ENCODE data around the gene BAIAP2. TPM values are rescaled to one million over a fixed set of nuclear protein-coding genes. Genes with fewer than 3 reads are reported as not detected.

The BAIAP2 gene
- total and polyA plus RNA-seq, 2 of the 13 experiments (the other 11 are each of a cell fraction or from before 2014, with no cell fraction given) = 22.5 to 24.0 TPM

DNA sequence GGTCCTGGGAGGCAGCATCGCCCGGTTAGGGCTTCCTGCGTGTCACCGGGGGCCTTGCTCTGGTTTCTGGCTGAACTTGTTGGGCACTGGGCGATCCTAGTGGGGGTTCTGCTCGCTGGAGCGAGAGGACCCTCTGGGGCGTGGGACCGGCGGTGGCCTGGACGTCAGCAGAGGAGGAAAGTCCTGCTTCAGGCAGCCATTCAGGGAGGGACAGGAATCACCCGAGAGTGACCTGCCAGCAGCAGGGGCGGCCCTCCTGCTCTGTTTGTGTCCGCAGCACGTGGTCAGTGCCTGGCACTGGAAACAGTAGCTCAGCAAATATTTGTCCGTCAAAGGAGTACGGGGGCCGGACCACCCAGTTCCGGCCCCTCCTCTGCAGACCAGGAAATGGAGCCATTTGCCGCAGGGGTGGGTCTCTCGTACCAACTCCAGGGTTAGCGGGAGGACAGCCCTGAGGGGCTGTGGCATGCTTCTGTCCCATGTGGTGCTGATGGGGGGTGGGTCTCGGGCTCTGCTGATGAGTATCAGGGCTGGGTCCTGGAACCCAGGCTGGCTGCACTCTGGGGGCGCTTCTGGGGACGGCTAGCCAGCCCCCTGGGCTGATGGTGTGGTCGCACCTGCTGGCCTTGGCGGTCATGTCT, 48.3 kb downstream of the BAIAP2 start (continued):
- TF ChIP-seq CCAR2 (optimal IDR thresholded peaks at IDR 0.05; ENCODE audit: low read depth, low read length) (no peak), ZNF30 (CRISPR knock-in tag; IDR thresholded peaks at IDR 0.05) (no peak), RCOR2 (CRISPR knock-in tag; IDR thresholded peaks at IDR 0.05) (peak; percentile 61; the same call in 1 of the 2 replicates), GFI1 (CRISPR knock-in tag; IDR thresholded peaks at IDR 0.05; ENCODE audit: borderline replicate concordance) (no peak; the same call in 1 of the 2 replicates), SRY (CRISPR knock-in tag; IDR thresholded peaks at IDR 0.05) (peak; percentile 67), SRSF1 (optimal IDR thresholded peaks at IDR 0.05; ENCODE audit: low read depth, low read length) (peak; percentile 88), ZNF101 (CRISPR knock-in tag; IDR thresholded peaks at IDR 0.05; ENCODE audit: borderline replicate concordance, low read depth) (no peak), EP300 (IDR thresholded peaks at IDR 0.05; ENCODE audit: low read depth in 2 of 2, low read length in 2 of 2) (peak in 1 of 2 experiments; percentile 92; a peak in 2 of 4 replicates), EP300 (CRISPR knock-in tag; IDR thresholded peaks at IDR 0.05; ENCODE audit: borderline replicate concordance) (peak; percentile 86), NAIF1 (CRISPR knock-in tag; IDR thresholded peaks at IDR 0.05; ENCODE audit: borderline replicate concordance) (peak; percentile 67; the same call in 1 of the 2 replicates), ZFAT (CRISPR knock-in tag; conservative IDR thresholded peaks at IDR 0.05) (peak; percentile 87; the same call in 1 of the 2 replicates), ZNF331 (CRISPR knock-in tag; IDR thresholded peaks at IDR 0.05) (peak; percentile 93), TBL1XR1 (IDR thresholded peaks at IDR 0.05; ENCODE audit: borderline replicate concordance, low read length, partially characterized antibody) (no peak), TAF15 (IDR thresholded peaks at IDR 0.05; ENCODE audit: low read depth, low read length, poor library complexity, severe bottlenecking) (no peak), SSRP1 (CRISPR knock-in tag; IDR thresholded peaks at IDR 0.05) (no peak), ZNF24 (IDR thresholded peaks at IDR 0.05) (no peak), KDM6A (CRISPR knock-in tag; IDR thresholded peaks at IDR 0.05; ENCODE audit: low read depth) (peak; percentile 52), MED13 (CRISPR knock-in tag; IDR thresholded peaks at IDR 0.05) (peak; percentile 74; the same call in 1 of the 2 replicates), EHMT2 (IDR thresholded peaks at IDR 0.05; ENCODE audit: borderline replicate concordance, low read depth, low read length) (no peak), ZKSCAN1 (IDR thresholded peaks at IDR 0.05; ENCODE audit: low read length) (no peak)
- TF ChIP-seq, protein P1, sequence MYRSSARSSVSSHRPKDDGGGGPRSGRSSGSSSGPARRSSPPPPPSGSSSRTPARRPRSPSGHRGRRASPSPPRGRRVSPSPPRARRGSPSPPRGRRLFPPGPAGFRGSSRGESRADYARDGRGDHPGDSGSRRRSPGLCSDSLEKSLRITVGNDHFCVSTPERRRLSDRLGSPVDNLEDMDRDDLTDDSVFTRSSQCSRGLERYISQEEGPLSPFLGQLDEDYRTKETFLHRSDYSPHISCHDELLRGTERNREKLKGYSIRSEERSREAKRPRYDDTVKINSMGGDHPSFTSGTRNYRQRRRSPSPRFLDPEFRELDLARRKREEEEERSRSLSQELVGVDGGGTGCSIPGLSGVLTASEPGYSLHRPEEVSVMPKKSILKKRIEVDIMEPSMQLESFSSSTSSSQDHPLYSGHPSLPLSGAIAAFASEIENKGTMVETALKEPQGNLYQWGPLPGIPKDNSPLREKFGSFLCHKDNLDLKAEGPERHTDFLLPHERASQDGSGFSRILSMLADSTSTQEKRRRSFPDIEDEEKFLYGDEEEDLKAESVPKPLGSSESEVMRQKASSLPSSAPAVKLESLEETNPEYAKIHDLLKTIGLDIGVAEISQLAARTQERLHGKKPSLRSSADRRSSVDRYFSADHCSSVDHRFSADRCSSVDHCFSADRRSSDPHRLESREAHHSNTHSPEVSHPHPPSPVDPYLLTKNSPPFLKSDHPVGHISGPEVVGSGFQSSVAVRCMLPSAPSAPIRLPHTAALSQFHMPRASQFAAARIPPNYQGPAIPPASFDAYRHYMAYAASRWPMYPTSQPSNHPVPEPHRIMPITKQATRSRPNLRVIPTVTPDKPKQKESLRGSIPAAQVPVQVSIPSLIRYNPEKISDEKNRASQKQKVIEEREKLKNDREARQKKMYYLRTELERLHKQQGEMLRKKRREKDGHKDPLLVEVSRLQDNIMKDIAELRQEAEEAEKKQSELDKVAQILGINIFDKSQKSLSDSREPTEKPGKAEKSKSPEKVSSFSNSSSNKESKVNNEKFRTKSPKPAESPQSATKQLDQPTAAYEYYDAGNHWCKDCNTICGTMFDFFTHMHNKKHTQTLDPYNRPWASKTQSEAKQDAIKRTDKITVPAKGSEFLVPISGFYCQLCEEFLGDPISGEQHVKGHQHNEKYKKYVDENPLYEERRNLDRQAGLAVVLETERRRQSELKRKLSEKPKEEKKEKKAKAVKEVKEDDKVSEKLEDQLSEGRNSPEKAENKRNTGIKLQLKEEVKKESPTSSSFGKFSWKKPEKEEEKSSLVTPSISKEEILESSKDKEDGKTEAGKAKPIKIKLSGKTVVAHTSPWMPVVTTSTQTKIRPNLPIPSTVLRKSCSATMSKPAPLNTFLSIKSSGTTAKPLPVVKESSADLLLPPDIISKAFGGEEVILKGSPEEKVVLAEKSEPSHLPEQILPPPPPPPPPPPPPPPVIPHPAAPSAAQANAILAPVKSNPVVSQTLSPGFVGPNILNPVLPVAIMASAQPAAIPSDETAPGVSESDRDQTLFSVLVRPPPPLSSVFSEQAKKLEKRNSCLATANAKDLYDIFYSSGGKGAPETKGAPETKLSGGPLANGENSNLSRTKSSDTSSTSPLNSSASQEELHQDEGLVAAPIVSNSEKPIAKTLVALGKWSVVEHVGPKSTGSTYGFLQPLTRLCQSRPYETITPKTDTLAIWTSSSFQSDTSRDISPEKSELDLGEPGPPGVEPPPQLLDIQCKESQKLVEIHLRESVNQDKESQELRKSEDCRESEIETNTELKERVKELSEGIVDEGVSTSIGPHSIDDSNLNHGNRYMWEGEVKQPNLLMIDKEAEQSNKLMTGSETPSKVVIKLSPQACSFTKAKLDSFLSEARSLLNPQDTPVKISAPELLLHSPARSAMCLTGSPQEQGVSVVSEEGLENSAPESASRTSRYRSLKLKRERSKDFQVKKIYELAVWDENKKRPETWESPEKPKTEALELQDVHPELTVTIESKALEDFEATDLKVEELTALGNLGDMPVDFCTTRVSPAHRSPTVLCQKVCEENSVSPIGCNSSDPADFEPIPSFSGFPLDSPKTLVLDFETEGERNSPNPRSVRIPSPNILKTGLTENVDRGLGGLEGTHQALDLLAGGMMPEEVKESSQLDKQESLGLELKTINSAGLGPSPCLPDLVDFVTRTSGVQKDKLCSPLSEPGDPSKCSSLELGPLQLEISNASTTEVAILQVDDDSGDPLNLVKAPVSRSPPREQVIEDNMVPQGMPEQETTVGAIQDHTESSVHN (CRISPR knock-in tag; IDR thresholded peaks at IDR 0.05) = 0 out of 2 replicates have a peak, but pooled peaks have one; percentile 55
- TF ChIP-seq, protein P2, sequence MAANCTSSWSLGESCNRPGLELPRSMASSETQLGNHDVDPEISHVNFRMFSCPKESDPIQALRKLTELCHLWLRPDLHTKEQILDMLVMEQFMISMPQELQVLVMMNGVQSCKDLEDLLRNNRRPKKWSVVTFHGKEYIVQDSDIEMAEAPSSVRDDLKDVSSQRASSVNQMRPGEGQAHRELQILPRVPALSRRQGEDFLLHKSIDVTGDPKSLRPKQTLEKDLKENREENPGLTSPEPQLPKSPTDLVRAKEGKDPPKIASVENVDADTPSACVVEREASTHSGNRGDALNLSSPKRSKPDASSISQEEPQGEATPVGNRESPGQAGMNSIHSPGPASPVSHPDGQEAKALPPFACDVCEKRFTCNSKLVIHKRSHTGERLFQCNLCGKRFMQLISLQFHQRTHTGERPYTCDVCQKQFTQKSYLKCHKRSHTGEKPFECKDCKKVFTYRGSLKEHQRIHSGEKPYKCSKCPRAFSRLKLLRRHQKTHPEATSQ (CRISPR knock-in tag; IDR thresholded peaks at IDR 0.05; ENCODE audit: borderline replicate concordance) = no peak
